Stimulated activated CD4-positive, alpha-beta T cell treated with anti-CD3 and anti-CD28 coated beads, Interleukin-12 subunit alpha, Interleukin-12 subunit beta, amount 100 ng/mL, for 24 hours (primary cell): Measurements from ENCODE around the gene WWTR1.

ENCODE experiments used
- DNase-seq, 2 experiments: peaks; one replicate each; pipeline ENCODE4 v3.0.0-alpha.2; 2020; ENCODE audit warnings: low read depth in 2 of 2

The WWTR1 gene

DNA sequence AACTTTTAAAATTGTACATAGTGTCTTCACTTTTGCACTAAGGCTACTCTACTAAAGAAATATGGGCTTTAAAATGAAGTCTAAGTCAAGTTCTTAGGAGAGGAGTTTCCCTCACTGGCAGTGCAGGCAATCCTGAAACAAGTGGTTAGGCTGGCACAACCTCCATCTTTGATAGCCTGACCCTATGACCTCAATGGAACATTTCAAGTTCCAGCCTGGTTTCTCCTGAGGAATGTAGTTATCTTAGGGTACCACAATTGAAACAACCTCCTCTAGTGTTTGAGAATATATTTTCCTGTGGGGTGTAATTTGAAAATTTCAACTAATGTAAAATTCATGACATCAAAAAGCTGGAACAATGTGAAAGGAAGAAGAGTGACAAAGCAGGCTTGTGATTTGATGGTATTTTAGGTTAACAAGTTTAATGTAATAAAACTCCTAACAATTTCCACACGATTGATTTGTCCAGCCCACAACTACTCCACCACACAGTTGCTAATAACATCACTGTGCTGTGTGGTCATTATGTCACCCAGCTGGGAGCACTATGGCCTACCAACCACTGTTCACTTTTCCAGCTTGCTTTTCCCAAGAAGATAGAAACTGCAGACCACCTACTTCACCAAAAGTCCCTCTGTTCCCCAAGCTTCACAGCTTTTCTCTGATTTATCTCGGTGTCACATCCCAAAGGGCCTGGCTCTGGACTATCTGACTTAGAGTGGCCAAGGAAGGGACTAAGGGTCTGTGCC lies 1.8 kb downstream of the WWTR1 start:
- no peak for DNase-seq

DNA sequence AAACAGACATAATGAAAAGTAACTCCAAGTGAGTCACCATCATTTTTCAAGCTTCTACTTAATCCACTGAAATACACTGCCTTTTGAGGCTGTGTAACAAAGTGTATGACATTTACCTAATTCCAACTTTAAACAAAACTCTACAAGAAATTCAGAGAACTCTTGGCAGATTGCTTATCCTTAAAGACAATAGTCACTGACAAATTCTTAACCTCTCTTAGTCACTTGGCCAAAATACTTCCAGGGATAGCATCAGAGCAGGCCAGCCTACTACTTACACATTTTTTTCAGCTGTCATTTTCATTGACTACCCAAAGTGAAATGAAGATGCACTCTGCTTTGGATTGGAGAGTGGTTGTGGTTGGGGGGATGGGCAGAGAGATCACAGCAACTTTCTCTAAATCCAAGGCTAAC lies 3.6 kb downstream of the WWTR1 start:
- no peak for DNase-seq

DNA sequence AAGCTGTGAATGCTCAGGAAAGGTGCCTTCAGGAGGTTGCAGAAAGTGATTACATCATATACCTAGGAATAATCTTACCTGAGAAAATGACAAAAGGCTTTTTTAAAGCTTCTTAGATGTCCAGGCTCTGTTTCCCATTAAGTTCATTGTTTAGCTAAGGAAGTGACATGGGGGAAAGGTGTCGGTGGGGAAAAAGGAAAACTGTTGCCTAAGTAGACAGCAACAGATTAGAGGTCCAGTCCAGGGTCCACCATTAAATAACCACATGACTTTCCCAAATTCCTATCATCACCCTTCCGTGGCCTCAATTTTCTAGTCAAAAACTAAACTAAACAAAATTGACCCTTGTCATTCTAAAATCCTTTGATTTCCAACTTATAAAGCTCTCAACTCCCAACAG lies 4.3 kb downstream of the WWTR1 start:
- no peak for DNase-seq

DNA sequence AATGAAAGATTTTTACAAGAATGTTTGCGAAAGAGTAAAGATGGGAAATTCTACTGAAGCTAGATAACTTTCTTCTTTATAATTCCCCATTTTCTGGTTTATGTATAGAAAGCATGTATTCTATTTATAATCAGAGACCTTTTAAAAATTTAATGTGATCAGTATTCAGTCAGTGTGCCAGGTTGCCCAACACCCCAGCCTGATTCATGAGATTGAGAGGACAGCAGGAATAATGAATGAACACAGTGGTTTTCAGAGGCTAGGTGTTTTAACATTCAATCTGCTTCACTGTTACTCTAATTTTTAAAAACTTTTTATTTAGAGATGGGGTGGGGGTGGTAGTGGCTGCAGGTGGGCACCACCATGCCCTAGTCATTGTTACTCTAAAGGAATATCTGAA lies 4.7 kb downstream of the WWTR1 start:
- no peak for DNase-seq

DNA sequence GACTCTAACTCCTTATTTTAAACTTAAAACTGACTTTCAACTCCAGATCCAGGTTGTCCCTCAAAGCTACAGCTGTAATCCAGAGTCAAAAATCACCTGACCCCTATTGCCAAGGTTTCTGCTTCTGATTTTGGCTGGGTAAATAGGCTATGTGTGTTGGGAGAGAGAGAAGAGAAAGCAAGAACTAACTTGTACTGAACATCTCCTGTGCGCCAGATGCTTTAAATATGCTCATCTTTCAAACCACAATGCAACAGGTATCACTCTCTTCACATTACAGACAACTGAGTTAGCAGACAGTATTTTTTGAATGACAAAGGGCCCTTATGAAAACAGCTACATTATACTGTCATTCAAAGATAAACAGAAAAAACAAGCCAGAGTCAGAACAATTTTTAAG lies 7.0 kb downstream of the WWTR1 start:
- no peak for DNase-seq

DNA sequence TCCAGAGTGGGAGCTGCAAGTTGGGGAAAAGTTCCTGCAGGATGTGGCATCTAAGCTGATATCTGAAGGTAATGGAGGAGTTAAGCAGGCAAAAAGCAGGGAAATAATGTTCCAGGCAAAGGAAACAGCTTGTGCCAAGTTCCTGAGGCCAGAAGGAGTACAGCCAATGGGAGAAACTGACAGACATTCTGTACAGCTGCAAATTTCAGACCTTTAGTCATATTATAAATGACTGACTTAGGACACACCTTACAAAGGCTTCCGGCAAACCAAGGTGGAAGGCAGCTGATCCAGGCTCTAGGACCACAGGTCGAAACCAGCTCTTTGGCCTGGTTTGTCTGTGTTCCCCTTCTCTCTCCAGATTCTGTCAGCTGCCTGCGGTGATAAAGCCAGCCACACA lies 9.3 kb downstream of the WWTR1 start:
- no peak for DNase-seq

DNA sequence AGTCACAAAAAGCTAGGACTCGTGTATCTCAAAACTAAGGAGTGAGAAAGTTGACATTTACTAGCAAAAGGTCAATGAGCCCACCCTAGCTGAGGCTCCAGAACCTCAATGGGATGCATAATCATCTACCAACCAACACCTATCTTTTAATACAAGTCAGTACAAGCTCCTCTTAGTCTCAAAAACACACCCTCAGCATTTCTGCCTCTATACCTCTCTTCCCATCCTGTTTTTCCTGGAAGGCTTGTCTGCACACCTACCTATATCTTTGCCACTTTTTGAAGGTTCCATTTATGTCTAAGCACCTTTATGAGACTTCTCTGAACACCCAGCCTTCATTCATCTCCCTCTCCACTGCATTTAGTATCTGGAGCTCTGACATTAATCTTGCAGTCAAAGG lies 10.0 kb downstream of the WWTR1 start:
- DNase-seq: no peak

DNA sequence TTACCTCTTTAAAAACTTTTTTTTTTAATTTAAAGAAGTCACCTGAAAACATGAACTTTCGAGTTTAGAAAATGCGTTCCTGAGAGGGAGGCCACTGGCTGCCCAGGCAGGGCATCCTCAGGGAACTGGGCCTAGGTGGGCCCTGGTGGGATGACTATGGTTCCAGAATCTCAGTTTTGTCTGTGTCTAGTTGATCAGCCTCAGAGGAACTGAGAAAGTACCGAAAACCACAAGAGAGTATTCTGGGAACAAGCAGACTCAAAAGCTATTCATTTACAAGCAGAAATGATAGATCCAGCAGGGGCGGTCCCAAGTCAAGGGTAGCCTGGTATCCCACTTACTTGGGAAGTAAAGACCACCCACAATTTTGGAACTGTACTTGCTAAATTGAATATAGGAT lies 10.5 kb downstream of the WWTR1 start:
- DNase-seq: no peak

DNA sequence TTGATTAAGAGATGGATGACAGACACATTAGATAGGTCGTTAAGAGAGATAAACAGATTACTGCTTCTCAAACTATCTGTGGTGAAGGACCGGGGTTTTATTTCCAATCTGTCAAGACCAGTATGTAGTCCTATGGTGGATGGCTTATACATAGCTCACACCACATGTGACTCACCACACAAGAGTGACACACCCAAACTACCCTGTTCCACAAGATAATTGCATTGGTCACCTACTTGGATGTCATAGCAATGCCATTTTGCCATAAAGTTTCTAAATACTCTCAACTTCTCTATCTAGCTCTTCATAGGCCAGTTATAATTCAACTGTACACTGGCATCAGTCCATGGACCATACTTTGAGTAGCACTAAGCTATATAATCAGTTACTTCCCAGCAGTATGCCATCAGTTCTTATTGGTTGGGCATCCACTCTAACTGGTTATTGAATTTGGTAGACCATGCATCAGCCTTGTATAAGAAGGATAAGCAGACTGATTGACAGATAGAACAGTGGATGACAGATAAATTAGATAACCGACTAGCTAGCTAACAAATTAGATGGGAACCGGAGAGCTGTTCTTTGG lies 11.6 kb downstream of the WWTR1 start:
- DNase-seq: no peak

DNA sequence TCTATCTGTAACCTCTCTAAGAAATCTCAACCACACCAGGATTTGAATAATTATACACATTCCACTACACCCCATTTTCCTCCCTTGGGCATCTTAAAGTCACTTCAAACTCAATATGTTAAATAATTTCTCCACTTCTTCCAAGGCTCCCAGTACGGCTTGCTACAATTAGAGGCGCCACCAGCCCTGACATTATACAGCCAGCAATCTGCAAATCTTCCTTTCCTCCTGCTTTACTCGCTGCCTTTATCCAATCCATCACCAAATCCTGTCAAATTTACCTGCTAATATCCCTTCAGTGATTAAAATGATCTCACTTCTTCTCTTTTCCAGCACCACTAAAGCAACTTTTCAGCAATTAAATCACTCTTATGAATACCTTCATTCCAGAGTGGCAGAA lies 13.9 kb downstream of the WWTR1 start:
- no peak for DNase-seq

DNA sequence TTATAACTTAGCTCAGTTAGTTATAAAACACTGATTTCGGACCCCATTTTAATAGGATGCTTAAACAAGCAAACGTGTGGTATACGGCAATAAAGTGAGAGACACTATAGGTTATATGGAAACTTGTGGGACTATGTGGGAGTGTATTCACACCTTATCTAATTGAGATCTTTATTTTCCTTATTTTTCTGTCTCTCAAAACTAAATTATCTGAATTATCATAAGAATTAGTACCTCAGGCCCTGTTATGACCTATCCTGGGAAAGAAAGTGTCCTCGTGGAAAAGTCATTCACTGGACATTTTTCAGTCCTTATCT lies 14.4 kb downstream of the WWTR1 start:
- no peak for DNase-seq

DNA sequence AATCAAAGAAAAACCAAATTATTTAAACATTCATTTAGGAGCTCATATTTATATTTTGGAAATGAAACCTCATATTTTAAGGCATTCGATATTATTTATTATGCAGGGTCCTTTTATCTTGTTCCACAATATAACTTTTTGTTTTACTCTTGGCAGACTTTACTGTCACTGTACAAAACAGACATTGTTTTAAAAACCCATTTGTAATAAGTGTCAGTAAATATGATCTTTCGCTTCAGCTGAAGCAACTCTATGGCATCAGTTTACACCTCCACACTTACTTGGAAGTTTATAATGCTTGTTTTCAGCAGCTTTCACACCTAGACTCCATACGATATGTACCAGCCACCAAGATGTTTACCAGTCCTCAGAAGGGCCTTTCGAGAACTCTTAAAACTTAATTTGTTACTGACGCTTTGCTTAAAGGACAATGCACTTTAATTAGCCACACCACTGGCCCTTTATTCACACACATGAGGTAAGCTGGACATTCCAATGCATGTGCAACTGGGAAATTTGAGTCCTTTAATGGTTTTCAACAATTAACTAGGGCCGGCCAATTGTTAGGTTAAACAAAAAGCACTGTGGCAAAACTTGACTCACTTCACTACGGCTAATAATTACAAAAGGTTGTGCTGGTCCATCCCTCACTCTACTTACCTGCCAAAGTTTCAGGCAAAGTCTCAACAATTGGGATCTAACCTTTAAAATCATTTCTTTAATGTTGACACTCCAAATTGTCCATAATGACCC lies 16.7 kb downstream of the WWTR1 start:
- DNase-seq: no peak

DNA sequence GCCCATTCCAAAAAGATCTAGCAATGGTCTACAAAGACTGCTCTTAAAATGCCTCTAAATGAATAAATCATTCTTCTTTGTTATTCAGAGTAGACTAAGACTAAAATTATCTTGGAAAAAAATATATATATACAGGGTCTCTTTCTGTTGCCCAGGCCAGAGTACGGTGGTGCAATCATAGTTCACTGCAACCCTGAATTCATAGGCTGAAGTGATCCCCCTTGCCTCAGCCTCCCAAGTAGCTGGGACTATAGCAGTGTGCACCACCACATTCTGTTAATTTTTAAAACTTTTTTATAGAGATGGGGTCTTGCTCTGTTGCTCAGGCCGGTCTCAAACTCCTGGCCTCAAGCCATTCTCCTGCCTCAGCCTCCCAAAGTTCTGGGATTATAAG lies 18.7 kb downstream of the WWTR1 start:
- no peak for DNase-seq

DNA sequence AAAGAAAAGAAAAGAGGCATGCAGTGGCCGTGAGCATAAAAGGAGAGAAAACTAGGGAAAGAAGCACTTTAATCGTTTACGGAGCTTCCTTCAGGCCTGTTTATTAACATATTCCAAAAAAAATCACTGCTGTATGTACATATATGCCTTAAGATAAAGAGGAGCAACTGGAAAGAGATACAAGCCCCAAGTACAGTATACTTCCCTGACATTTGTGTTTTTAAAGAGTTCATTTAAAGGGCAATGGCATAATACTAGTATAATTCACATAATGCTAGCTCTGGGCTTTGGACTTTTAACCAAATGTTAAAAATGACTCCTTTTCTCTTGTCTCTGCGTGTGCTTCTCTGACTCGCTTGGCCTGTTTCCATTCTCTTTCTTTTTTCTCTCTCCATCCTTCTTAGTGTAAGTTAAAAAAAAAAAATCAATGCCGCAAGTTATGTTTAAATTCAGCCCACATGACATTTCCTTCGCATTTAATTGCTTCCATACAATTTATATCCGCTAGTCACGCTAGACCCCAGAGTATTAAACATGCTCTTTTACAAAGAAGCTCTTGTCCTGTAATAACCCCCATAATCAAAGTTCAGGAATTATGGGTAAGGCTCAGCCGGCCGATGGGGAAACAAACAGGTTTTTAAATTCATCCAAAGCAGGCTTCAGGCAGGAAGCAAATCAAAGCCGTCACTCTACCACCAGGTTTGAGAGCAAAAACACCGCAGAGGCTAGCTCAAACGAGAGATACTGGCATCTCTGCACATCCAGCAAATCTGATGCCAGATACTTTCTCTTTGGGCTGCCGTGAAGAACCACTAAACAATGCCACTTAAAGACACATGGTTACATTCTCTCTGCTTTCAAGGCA lies 19.4 kb downstream of the WWTR1 start:
- DNase-seq: no peak

DNA sequence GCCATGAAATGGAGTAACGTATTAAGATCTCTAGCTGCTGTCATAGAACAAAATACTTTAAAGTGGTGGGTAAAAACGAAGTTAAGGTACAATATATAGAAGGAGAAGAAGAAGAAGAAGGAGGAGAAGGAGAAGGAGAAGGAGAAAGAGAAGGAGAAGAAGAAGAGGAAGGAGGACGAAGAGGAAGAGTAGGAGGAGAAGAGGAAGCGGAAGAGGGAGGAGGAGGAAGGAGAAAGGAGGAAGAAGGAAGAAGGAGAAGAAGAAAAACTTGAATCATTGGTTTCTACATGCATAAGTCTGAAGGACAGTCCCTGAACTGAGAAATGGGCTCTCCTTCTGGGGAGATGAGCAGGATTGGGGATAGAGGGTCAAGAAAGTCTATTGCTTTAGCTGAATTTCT lies 22.4 kb downstream of the WWTR1 start:
- DNase-seq: no peak

DNA sequence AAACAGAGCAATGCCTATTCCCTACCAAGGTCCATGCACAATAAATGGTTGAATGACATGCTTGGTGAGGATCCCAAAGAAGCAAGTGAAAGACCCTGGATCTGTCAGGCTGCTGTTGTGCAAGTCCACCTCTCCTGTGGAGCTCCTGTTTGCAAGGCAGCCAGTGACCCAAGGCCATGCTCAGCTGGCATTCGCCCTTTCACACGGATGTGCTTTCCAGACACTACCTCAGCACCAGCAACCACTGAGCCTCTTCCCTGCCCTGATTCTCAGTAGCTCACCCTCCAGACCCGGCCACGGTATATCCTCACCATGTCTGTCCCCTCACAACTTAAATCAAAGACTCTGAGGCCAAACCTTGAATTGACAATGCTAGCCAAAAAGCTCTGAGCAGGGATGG lies 23.3 kb downstream of the WWTR1 start:
- no peak for DNase-seq

DNA sequence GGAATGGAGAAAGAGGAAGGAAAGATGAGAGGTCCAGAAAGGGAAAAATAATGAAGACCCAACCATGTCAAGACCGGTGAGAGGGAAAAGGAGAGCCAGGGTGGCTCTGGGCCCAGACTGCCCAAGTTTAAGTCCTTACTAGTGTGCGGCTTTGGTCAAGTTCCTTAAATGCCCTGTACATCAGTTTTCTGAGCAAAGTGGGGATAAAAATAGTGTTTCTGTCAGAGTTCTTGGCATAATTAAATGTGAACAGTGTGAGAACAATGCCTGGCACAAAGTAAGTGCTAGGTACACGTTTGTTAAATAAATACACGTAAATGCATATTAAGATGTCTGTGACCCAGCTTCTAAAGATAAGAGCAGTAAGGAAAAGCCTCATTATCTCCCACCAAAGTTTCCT lies 23.8 kb downstream of the WWTR1 start:
- no peak for DNase-seq

DNA sequence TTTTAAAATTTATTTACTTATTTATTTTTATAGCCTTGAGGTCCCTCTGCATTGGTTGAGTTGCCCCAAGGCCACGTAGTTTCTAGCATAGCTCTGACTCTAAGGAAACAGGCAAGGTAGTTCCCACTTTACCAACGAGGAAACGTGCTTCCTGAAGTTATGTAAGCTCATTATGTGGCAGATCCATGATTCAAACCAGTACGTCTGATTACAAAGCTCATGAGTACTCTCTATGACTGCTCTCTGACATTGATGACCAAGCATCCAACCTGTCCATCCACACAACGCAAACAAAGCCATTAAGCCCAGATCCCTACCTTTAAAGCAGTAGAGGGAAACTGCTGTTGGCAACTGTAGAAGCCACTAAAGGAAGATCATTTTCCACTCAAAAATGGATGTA lies 25.6 kb downstream of the WWTR1 start:
- no peak for DNase-seq

DNA sequence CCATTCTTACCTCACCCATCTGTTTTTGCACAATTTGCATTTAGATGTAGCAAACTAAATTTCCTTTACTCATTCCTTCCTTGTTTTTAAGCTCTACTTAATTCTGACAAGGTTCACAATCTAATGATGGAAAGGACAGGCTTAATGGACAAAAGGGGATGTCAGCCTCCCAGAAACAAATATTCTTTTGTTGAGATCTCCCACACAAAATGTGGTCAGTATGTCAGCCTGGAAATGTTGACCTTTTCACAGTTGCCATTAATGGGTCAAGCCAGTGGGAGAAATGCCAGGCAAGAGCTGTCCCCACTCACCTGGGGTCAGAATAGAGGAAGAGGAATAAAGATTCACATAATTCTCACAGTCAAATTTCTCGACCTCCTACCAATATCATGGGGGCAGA lies 27.0 kb downstream of the WWTR1 start:
- no peak for DNase-seq

DNA sequence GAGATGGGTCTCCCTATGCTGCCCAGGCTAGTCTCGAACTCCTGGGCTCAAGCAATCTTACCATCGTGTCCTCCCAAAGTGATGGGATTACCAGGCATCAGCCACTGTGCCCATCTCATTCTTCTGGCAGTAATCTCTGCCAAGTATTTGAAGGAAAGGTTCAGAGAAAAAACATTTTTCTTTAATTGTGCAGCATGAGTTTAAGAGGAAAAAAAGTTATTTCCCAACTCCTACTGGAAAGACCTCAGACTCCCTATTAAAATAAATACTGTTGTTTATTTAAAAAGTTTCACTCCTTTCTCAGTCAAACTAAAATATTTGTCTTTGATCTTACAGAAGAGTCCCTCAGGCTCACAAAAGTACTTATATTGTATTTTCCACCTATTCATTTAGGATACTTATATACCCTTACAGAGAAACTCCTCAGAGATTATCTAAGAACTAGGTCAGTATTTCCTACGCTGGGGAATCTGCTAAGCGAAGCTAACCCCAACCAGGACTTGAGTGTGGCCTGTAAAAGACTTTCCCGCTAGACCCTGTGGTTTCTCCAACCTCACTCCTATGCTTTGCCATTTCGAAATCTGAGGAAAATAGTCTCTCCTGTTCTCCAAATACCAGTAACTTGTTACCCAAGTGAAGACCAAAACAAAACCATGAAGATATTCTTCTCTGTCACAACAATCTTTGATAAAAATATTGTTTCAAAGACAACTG lies 28.7 kb downstream of the WWTR1 start:
- no peak for DNase-seq

DNA sequence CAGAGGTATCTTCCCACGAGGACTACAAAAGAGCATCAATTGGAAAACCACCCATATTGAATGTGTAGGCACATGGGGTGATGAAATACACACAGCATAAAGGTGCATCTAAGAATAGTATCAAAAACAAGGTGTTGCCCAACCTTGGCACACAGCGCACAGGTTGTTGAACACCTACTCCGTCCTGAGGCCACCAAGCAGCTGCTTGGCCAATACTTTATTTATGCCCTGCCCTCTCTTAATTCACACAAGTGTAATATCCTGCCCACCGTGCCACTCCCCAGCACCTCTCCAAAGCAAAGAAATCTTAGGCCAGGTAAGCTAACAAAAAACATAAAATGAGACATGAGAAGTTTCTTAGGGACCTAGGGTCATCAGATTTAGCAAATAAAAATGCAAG lies 31.2 kb downstream of the WWTR1 start:
- no peak for DNase-seq

DNA sequence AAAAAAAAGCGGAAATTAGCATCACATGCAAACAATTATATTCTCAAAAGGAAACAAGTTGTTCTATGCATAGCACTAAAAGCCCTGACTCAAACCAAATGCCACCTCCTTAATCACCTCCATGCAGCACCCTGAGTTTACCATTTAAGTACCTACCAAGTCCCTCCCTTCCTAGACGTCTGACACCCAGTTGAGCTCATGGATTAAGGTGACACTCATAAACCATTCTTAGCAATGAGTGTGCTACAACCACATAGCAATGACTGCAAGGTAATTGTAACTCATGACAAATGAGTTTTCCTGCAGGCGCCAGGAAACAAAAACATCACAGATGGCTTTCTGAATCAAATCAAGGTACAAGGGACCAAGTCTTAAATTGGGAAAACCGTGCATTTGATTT lies 32.0 kb downstream of the WWTR1 start:
- DNase-seq: no peak
